NCI-H1930 (cell line): ENCODE data around the gene SUCO.
A peak's percentile ranks its signal among the peaks of the same experiment; 100 is the strongest.
"Not testable (repeated sequence)": the region's sequence is repeated elsewhere in the genome, so short reads cannot be mapped to it uniquely, and the experiment has no call there.

Source experiments
- DNase-seq, 2 experiments: peaks; one replicate each; lab custom pipeline; 2025; lab: John Stamatoyannopoulos, UW

SUCO gene, protein sequence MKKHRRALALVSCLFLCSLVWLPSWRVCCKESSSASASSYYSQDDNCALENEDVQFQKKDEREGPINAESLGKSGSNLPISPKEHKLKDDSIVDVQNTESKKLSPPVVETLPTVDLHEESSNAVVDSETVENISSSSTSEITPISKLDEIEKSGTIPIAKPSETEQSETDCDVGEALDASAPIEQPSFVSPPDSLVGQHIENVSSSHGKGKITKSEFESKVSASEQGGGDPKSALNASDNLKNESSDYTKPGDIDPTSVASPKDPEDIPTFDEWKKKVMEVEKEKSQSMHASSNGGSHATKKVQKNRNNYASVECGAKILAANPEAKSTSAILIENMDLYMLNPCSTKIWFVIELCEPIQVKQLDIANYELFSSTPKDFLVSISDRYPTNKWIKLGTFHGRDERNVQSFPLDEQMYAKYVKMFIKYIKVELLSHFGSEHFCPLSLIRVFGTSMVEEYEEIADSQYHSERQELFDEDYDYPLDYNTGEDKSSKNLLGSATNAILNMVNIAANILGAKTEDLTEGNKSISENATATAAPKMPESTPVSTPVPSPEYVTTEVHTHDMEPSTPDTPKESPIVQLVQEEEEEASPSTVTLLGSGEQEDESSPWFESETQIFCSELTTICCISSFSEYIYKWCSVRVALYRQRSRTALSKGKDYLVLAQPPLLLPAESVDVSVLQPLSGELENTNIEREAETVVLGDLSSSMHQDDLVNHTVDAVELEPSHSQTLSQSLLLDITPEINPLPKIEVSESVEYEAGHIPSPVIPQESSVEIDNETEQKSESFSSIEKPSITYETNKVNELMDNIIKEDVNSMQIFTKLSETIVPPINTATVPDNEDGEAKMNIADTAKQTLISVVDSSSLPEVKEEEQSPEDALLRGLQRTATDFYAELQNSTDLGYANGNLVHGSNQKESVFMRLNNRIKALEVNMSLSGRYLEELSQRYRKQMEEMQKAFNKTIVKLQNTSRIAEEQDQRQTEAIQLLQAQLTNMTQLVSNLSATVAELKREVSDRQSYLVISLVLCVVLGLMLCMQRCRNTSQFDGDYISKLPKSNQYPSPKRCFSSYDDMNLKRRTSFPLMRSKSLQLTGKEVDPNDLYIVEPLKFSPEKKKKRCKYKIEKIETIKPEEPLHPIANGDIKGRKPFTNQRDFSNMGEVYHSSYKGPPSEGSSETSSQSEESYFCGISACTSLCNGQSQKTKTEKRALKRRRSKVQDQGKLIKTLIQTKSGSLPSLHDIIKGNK (N-terminal part only)

GRCh38 chr1:172532700-172533512, at the start of gene SUCO:
SUCO (plus strand) TSS chr1:172533150; CDS start chr1:172533436, 286 bp downstream.
- peak; percentile 96 to 98 for DNase-seq

GRCh38 chr1:172483448-172483847, 49.5 kb upstream of the SUCO start:
- no peak for DNase-seq

- no peak for DNase-seq
These were observed 48.7 kb upstream of the SUCO start for GRCh38 chr1:172484252-172484651.

- DNase-seq = no peak
These were observed 47.3 kb upstream of the SUCO start for GRCh38 chr1:172485626-172486025.

DNA sequence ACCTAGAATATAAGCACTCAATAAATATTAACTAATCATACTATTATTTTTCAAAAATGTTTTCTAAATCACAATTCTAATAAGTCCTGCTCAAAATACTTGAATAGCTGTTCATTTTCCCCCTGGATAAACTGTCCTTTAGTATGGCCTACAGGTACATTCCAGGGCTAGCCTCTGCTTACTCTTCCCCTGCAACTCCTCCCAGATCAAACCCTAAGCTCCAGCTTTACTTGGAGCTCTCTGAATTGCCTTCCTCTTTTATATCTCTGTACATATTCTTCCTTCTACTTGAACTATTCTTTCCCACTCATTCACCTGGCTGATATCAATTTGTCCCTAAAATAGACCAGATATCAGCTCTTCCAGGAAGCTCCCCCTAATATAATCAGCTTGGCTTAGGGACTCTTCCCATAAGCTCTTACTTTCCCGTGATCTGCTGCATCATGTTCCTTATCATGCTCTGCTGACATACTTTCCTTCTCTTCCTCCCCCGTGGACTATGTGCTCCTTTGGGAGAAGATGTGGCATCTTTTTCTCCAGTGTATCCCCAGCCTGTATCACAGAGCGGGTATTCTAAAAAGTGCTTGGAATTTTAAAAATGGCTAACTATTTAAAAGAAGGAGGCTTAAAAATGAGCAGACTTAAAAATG, 46.0 kb upstream of the SUCO start:
- DNase-seq = no peak

DNA sequence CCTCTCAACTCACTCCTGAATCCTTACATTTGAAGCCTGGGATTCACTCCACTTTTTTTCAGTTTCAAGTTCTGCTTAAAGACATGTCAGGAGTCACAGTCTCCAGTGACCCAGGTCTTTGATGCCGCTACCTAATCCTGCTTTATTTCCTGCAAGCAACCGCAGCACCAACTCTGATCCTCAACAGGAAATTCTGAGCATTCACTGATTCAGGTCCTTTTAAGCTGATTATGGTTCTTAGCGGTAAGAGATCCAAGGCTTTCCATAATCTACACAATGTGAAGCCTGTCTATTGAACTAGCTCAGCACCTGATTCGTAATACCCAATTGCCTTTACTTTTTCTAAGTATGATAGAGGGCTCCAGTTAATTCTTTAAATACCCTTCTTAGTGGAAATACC, 45.4 kb upstream of the SUCO start:
- DNase-seq = no peak

- DNase-seq = no peak
These were observed 44.6 kb upstream of the SUCO start for GRCh38 chr1:172488393-172488792.

DNA sequence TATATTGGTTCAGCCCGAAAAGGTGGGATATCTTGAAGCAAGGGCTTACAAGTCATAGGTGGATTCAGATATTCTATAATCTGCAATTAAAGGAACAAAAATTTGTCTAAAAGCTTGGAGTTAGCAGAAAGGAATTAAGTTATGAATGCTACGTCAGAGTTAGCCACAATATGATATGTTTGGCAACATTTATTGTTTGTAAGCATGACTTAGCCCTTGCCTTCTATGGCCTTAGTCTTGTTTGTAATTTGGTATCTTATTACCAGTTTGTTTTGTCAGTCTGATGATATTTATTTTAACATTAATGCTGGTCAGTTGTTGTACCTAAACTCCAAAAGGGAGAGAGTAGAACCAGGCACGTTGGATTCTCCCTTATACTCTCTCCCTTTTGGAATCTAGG, 43.1 kb upstream of the SUCO start:
- no peak for DNase-seq

DNA sequence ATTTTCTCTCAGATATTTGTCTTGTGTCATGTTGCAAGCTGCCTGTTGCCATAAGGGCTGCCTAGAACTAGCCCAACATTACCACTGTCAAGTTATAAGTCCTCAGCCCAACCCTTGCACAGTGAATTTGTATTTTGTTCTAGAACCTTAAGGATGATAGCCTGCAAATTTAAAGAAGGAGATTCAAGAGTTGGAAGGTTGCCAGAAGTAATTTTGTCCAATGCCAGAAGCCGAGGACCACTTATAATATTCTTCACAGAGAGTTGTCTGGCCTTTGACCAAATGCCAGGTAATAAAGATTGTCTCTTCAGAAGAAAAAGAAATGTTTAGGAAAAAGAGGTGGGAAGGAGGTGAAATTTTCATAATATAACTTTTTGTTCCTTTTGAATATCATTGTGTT, 40.5 kb upstream of the SUCO start:
- no peak for DNase-seq

DNA sequence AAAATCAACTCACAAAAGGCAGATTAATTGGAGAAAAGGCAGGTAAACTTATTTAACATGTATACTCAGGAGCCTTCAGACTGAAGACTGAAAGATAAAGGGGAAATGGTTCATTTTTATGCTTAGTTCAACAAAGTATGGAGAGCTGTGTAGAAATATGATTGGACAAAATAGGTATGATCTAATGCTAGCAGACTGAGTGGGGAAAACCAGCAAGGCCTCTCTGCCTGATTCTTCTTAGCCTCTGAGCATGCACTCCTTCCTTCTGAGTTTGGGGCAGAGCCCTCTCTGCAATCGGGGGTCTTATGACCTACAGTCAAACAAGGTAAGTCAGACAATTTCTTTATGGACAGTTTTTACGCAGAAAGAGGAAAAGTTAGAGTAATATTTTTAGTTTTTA, 38.8 kb upstream of the SUCO start:
- no peak for DNase-seq

- DNase-seq = not testable (repeated sequence)
These were observed 36.8 kb upstream of the SUCO start for GRCh38 chr1:172496127-172496526.

DNA sequence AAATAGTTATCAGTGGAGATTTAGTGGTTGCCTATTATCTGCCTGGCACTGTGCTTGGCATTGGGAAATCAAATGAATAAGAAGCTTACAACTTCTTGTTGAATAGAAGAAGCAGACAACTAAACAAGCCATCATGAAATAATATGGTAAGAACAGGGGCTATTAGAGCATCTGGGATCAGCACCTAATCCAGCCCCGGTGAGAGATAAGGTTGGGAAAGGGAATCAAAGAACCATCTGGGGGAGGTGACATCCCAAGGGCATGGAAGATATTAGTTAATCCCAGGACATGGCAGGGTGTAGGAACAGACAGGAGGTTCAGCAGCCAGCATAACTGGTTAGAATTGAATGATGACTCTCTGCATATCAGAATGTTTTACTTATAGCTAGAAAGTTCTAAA, 36.3 kb upstream of the SUCO start:
- DNase-seq = no peak

DNA sequence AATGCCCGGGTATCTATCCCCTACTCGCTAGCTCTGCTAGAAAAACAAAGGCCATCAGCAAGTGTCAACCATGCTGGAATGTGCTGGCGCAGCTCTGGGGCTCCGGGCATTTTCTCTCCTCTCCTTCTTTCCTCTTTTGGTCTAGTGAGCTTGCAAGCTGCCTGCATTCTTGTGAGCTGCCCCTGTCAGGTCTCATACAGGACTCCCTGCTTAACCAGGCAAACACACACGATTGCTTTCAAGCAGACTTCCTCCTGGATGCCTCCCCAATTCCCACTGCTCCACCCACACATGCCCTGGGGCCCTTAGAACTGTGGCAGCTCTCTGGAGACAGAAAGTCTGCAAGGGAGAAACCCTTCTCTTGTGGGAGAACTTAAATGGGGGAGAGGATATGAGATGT, 35.7 kb upstream of the SUCO start:
- no peak for DNase-seq

- DNase-seq = no peak
These were observed 34.1 kb upstream of the SUCO start for GRCh38 chr1:172498857-172499256.

DNA sequence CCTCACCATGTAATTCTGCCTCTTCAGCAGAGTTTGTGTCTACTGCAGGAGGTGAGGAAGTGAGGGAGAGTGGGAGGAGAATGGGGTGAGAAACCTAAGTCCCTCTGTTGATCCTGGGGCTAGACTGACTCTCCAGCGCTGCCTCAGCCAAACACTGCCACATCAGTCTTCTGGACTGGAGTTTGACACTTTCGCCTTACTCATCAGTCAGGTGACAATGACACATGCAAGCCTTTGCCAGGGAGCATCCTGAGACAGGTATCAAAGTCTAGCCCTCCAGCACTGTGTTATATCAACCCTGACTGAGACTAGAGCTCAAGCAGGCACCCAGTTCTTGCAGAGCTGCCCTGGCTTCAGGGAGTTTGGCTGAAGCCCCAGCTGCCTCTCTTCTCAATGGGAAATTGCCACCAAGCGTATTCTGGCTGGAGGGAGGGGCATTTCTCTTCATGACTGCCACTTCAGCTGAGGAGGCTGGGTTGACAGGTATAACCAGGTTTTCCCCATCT, 33.3 kb upstream of the SUCO start:
- no peak for DNase-seq

DNA sequence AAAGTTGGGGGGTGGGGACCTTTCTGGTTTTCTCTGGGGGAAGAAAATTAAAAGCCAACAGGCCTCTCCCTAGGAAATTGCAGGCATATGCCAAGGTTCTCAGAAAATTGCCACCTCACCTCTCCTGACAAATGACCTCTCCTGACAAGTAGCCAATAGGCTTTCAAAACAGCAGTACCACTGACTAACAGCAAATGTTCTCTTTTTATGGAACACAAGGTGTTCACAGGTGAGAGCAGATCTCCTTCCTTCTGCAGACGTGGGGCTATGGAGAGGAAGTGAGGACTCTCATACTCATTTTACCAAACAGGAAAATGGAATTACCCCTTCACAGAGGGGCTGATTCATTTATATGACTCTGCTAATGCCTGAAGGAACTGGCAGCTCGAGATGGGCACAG, 32.7 kb upstream of the SUCO start:
- no peak for DNase-seq

GRCh38 chr1:172507741-172508140, 25.2 kb upstream of the SUCO start:
- no peak for DNase-seq

DNA sequence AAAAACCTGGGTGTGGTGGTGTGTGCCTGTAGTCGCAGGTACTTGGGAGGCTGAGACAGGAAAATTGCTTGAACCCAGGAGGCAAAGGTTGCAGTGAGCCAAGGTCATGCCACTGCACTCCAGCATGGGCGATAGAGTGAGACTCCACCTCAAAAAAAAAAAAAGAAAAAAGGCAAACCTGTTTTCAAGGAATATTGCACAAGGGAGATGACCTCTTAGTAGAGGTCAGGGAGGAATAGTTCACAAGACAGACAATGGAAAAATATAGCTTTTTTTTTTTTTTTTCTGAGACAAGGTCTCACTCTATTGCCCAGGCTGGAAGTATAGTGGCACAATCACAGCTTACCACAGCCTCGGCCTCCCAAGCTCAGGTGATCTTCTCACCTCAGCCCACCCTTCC, 22.5 kb upstream of the SUCO start:
- no peak for DNase-seq

DNA sequence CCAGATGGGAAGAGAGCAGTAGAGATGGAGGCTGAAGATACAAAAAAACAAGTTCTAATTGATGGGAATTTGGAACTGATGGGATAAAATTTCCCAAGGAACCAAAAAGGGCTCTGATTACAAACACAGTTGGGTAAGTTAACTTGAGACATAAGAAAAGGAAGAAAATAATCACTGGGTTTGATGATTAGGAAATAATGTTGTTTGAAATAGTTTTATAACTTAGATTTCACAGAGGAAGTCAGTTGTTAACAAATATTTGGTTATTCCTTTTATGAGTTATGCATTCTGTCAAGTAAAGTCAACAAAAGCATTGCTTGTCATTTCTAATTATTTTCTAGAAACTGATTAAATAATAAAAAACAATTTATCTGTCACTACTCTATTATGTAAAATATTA, 20.4 kb upstream of the SUCO start:
- DNase-seq = no peak

DNA sequence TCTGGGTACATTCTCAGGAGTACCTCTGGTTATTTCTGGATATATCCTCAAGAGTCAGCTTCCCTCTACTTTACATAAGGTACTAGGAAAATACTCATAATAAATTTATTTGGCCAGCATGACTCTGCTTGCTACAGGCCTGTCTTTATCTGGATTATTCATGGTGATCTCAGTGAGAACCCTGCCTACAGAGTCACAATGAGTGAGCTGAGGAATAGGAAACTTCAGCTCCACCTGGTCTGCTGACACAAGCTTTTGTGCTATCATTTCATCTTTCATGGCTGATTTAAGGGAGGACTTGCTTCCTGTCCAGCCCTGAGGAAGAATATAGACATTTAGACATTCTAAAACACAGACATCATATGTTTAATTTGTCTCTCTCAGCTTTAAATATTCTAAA, 19.5 kb upstream of the SUCO start:
- DNase-seq = no peak

GRCh38 chr1:172514108-172514507, 18.8 kb upstream of the SUCO start:
- no peak for DNase-seq
